Cardiac fibroblast (primary cell): ENCODE results near the gene SMIM12.
"Not testable (repeated sequence)": the region's sequence is repeated elsewhere in the genome, so short reads cannot be mapped to it uniquely, and the experiment has no call there.

ENCODE experiments used
- DNase-seq, 2 donors: peaks; one replicate each; pipeline versions ENCODE4 v3.0.0 to v3.0.0-alpha.2; 2010; ENCODE audit warnings: low read depth in 2 of 2
- H3K4me3 ChIP-seq, 2 donors: replicated peaks in 1 of 2; 1 replicate in 1 of 2; 2 replicates in 1 of 2; pipeline ENCODE4 v1.5.1; 2011; ENCODE audit warnings: low read depth in 2 of 2, low read length in 2 of 2, mild to moderate bottlenecking in 2 of 2, moderate library complexity in 1 of 2
- CTCF ChIP-seq: IDR thresholded peaks from one replicate; pipeline ENCODE4 v1.5.1; 2011; ENCODE audit warnings: low read depth, mild to moderate bottlenecking, low read length, inconsistent platforms

The SMIM12 gene

GRCh38 chr1:34828611-34829010, 30.9 kb downstream of the SMIM12 start:
- H3K4me3 ChIP-seq: no peak overlapping the region
- DNase-seq: no peak
- TF ChIP-seq CTCF: no peak

- no peak for TF ChIP-seq CTCF
- H3K4me3 ChIP-seq: no peak overlapping the region
- DNase-seq: no peak
Observed at GRCh38 chr1:34827341-34827941, 32.1 kb downstream of the SMIM12 start.

- DNase-seq: no peak
- TF ChIP-seq CTCF: no peak
- no peak overlapping the region for H3K4me3 ChIP-seq
Observed at GRCh38 chr1:34825455-34826091, 34.0 kb downstream of the SMIM12 start.

GRCh38 chr1:34824817-34825454, 34.6 kb downstream of the SMIM12 start:
- H3K4me3 ChIP-seq: no peak overlapping the region
- no peak for TF ChIP-seq CTCF
- no peak for DNase-seq

- DNase-seq: no peak
- H3K4me3 ChIP-seq: no peak overlapping the region
- TF ChIP-seq CTCF: no peak
Observed at GRCh38 chr1:34822202-34822601, 37.3 kb downstream of the SMIM12 start.

- not testable (repeated sequence) for H3K4me3 ChIP-seq, DNase-seq
Observed at GRCh38 chr1:34818862-34819261, 40.7 kb downstream of the SMIM12 start.

- no peak for TF ChIP-seq CTCF
- H3K4me3 ChIP-seq: no peak overlapping the region
- DNase-seq: no peak
Observed at GRCh38 chr1:34816778-34817177, 42.8 kb downstream of the SMIM12 start.
